Activated gamma-delta T cell treated with Interleukin-2 at 50 U/mL for 16 hours (primary cell): Measurements from ENCODE around the gene FOXA1.

Source experiments
- DNase-seq: peaks from one replicate; pipeline ENCODE4 v3.0.0-alpha.2; 2020

Gene FOXA1

GRCh38 chr14:37594971-37595808 is at the start of gene FOXA1, which contains the start of gene TTC6:
TSS of gene FOXA1 (minus strand) at chr14:37595249. CDS start at chr14:37594972, 277 bp downstream.
TSS of gene TTC6 (plus strand) at chr14:37595629. CDS start at chr14:37622065, 26,436 bp downstream.
- no peak for DNase-seq

- no peak for DNase-seq
Measured at GRCh38 chr14:37643701-37644100, 48.7 kb upstream of the FOXA1 start.

- no peak for DNase-seq
Measured at GRCh38 chr14:37642125-37642524, 47.1 kb upstream of the FOXA1 start.

GRCh38 chr14:37641117-37641516 is 46.1 kb upstream of the FOXA1 start:
- no peak for DNase-seq

GRCh38 chr14:37638599-37638998 is 43.5 kb upstream of the FOXA1 start:
- DNase-seq = no peak

GRCh38 chr14:37637341-37637740 is 42.3 kb upstream of the FOXA1 start:
- no peak for DNase-seq

- no peak for DNase-seq
Measured at GRCh38 chr14:37625597-37626595, 30.8 kb upstream of the FOXA1 start.

GRCh38 chr14:37623971-37624370 is 28.9 kb upstream of the FOXA1 start:
- DNase-seq = no peak

- no peak for DNase-seq
Measured at GRCh38 chr14:37623426-37623951, 28.4 kb upstream of the FOXA1 start.

- DNase-seq = no peak
Measured at GRCh38 chr14:37622231-37622923, 27.3 kb upstream of the FOXA1 start.

GRCh38 chr14:37620856-37621255 is 25.8 kb upstream of the FOXA1 start:
- no peak for DNase-seq

- no peak for DNase-seq
Measured at GRCh38 chr14:37618498-37619028, 23.5 kb upstream of the FOXA1 start.

GRCh38 chr14:37617864-37618365 is 22.9 kb upstream of the FOXA1 start:
- DNase-seq = no peak

GRCh38 chr14:37616853-37617252 is 21.8 kb upstream of the FOXA1 start:
- no peak for DNase-seq

- DNase-seq = no peak
Measured at GRCh38 chr14:37615582-37616289, 20.7 kb upstream of the FOXA1 start.

GRCh38 chr14:37610945-37611523 is 16.0 kb upstream of the FOXA1 start:
- DNase-seq = no peak

- DNase-seq = no peak
Measured at GRCh38 chr14:37608649-37609048, 13.6 kb upstream of the FOXA1 start.

GRCh38 chr14:37606678-37607077 is 11.6 kb upstream of the FOXA1 start:
- no peak for DNase-seq

- DNase-seq = no peak
Measured at GRCh38 chr14:37603688-37604251, 8.7 kb upstream of the FOXA1 start.

GRCh38 chr14:37602605-37603453 is 7.8 kb upstream of the FOXA1 start:
- DNase-seq = no peak
